Activated CD4-positive, CD25-positive, alpha-beta regulatory T cell treated with anti-CD3 and anti-CD28 coated beads, Interleukin-2, amount 50 U/mL, for 72 hours (primary cell): ENCODE results near the gene CARD19.
A peak's percentile ranks its signal among the peaks of the same experiment; 100 is the strongest.
"Not testable (repeated sequence)": the region's sequence is repeated elsewhere in the genome, so short reads cannot be mapped to it uniquely, and the experiment has no call there.

Experiments
- DNase-seq: peaks from one replicate; pipeline ENCODE4 v3.0.0; 2021

CARD19 gene

DNA sequence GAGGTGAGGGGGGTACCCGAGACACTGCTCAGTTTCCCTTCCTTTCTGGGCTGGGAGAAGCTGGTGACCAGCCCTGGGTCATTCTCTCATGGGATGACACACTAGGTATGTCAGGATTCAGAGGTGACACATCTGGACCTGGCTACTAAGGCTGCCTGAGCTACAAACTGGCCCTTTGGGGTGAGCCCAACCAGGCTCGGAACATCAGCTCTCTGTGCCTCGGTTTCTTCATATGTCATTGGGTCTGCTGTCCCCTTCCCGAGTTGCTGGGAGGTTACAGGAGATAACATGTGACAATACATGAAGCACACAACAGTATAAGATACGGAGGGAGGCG is 11.8 kb downstream of the CARD19 start:
- DNase-seq: no peak

DNA sequence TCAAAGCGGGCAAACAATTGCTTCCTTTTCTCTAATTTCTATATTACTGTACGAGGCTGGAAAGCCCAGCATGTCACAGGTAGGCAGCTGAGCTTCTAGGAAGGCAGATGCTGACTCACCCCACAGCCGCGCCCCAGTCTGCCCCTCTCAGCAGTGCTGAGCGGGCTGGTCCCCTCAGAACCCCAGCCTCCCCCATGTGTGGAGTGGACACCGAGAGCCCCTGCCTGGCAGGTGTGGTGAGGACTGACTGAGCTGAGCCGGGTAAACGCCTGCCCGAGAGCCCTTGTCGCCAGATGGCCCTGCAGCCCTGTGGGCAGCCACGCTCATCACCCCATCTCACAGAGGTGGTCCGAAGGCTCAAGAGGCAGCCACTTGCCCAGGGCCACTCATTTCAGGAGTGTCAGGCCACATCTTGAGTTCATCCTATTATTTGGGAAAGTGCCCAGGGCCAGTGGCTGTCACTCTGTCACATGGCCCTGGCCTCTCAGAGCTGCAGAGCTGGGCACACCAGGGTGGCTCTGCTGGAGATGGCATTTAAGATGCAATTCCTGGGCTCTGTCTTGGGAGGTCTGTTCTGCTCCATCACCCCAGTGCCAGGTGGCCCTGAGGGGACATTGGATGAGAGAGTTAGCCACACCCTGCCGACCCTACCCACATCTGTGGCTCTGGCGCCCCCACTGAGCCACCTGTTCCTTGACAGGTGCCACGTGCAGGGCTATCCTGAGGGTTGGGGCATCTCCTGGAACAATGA is 12.4 kb downstream of the CARD19 start:
- DNase-seq: no peak

DNA sequence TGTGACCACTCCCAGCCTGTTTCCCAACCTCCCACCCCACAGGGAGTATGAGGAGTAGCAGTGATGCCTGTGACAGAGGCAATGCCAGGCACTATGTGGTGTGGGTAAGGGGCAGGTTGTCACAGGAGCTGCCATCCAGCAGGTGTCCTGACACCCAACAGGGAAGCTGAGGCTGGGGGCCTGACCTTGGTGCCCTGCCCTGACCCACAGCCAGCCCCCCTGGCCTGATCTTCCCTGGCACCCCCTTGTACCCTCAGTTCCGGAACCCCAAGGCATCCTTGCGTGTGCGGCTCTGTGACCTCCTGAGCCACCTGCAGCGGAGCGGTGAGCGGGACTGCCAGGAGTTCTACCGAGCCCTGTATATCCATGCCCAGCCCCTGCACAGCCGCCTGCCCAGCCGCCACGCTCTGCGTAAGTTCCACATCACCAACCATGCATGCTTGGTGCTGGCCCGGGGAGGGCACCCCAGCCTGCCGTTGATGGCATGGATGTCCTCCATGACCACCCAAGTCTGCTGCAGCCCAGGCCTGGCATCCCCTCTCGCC is 14.4 kb downstream of the CARD19 start:
- no peak for DNase-seq

DNA sequence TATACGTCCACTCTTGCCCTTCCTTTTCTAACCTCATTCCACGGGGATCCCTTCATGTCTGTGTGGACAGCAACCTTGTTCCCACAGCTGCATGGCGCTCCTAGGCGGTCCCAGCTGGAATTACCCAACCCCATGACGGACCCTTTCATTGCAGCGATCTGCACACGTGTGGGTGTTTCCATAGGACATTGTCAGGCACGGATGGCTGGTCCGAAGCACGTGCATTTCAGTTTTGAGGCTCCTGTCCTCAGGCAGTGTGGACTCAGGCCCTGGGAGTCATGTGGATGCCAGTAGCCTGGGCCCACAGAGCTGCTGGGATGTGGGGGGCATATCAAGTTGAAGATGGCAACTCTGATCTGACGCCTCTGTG is 15.0 kb downstream of the CARD19 start:
- no peak for DNase-seq

DNA sequence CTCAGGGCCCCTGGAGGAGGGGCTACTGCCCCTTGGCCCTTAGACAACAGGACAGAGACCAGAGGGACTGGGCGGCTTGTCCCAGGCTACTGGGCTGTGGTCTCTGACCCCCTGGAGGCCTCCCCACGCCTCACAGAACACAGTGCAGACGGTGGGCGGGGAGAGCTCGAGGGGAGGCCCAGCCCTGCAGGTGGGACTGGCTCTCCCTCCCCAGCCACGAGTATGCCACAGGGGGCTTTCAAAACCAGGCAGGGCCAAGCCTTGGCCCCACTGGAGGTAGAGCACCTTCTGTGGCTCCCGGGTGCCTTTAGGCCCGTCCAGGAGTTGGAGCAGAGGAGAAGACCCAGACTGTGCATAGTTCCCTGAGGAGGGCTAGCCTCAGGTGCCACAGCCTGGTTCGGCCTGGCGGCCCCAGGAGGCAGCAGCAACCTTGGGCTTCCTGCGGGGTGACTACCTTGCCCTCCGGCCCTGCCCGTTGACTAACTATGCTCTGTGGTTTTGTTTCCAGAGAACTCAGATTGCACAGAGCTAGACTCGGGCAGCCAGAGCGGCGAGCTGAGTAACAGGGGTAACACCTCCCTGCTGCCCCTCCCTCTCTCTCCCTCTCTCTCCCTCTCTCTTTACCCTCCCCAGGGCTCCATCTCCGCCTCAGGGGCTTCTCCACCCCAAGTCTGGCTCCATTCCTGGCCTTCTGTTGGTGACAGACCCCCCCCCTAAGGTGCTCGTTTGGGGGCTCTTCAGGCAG is 15.5 kb downstream of the CARD19 start:
- no peak for DNase-seq

DNA sequence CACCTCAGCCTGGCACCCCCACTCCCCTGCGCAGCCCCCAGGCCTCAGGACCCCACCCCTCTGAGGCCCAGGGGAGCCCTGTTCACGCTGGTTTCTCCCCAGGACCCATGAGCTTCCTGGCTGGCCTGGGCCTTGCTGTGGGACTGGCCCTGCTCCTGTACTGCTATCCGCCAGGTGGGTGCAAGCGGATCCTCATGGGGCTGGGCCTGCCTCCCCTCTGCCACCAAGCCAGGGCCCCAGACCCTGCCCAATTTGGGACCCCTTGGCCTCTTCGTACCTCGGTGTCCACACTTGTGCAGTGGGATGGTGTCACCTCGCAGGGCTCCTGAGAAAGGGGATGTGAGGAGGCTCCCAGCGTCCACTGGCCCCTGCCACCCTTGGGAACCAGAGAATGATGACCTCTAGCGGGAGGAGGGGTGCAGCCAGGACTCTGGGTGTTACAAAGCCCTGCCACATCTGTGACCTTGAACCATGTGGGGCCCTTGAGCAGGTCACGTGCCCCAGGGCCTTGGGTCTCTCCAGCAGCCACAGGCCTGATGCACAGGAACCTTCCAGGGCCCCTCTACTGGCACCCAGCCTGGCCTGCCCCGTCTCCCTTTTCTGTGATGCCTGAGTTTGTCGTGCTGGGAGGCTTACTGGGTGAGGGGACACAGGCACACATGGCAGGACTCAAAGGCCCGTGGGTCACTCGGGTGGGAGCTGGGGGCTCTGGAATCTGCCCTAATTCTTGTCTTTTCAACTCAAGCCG is 16.3 kb downstream of the CARD19 start:
- DNase-seq: no peak

DNA sequence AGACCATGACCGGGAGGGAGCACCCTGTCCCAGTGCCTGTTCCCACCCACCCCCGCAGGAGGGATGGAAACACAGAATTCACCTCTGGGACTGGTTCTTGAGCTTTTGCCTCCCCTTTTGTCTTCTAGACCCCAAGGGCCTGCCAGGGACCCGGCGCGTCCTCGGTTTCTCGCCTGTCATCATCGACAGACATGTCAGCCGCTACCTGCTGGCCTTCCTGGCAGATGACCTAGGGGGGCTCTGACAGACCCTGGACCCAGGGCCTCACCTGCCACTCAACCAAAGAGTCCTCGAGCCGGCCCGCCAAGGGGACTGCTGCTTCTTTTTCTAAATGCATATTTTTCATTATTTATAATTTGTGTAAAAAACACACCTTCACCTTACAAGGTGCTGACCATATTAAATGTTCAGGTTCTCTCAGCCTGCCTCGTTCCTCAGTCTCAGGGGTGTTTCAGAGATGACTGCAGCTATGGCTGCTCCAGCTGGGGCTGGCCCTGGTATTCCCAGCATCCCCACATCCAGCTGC is 16.9 kb downstream of the CARD19 start:
- no peak for DNase-seq

DNA sequence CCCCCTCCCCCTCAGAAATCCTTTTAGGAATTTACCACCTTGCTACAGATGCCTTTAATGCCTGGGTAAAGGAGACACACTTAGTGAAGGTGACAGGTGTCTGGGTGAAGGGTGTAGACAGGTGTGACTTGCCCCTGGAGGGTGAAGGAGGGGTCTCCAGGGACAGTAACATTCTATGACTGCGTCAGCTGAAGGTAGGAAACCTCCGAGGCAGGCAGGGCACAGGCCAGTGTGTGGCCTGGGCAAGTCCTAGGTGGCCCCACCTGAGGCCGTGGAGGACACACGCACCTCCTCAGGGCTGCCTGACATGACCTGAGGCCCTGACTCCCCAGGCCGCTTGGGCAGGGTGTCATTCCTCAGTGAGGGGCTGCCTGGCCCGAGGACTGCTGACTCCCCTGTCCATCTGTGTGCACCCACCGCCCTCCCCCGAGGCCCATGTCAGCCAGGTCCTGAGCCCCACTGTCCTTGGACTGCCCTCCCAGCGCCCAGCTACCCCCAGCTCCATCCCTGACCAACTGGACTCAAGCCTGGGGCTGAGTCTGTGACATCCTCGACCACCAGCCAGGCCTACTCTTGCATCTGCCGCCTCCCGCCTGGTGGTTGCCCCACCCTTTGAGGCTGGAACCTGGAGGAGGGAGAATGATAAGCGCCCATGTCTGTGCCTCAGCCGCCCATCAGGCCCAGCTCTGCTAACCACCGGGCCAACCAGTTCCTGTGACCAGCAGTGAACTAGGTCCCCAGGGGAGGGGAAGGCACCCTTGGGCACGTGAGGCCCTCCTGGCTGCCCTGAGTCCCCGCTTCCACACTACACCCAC is 18.4 kb downstream of the CARD19 start:
- DNase-seq: no peak

DNA sequence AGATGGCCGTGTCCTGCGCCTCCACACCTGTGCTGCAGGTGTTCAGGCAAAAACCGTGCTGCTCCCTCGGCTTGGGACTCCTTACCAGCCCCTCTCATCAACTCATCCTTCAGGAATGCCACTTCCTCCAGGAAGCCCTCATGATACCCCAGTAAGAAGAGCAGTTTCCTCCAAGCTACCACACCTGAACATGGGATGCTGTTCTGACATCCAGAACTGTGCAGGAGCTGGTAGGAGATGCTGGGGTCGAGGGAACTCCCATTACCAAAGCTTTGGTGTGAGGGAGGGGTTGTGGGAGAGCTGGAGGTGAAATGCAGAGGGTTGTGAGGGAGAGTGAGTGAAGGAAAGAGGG is 18.9 kb downstream of the CARD19 start:
- DNase-seq: no peak

DNA sequence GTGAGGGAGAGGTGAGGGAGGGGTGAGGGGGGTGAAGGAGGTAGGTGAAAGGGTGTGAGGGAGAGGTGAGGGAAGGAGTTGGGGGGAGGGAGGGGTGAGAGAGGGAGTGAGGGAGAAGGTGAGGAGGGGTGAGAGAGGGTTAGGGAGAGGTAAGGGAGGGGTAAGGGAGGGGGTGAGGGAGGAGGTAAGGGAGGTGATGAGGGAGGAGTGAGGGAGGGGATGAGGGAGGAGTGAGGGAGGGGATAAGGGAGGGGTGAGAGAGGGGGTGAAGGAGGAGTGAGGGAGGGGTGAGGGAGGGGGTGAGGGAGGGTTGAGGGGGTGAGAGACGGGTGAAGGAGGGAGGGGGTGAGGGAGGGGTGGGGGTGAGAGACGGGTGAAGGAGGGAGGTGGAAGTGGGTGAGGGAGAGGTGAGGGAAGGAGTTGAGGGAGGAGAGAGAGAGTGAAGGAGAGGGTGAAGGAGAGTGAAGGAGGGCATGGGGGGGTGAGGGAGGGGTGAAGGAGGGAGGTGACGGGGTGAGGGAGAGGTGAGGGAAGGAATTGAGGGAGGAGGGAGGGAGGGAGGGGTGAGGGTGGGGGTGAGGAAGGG is 19.6 kb downstream of the CARD19 start:
- DNase-seq: no peak

DNA sequence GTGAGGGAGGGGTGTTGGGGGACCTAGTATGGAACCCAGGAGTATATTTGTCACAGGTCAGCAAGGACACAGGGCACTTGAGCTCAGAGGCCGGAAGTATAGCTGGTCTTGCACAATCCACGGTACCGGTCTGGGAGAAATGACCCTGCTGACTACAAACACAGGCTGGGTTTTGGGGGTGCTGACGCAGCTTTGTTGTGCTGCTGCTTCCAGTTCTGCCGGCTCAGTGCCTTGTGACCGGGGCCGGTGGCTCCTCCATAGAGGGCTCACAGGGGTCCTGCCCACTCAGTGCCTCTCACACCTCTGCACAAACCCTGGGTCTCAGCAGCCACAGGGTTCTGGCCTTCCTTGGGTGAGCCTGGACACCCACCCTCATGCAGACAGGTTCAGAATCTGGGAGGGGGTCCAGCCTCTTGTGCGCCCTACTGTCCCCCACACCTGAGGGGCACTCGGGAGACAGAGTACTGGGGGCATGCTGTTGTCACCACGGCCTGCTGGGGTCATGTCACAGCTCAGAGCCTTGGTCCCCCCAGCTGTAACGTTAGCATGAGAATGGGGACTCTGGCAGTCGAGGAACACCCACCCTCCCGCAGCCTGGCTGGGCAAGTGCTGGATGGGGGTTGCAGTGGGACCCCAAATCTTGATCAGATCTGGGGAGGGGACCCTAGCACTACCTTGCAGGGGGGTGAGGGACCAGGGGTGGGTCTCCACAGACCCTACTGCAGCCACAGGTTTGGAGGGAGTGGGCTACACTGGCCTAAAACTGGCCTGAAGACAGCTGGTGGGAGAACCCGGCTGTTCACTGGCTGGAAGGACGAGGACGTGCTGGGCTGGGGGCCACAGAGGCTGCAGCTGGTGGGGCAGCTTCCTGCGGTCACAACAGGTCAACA is 20.3 kb downstream of the CARD19 start:
- DNase-seq: no peak

DNA sequence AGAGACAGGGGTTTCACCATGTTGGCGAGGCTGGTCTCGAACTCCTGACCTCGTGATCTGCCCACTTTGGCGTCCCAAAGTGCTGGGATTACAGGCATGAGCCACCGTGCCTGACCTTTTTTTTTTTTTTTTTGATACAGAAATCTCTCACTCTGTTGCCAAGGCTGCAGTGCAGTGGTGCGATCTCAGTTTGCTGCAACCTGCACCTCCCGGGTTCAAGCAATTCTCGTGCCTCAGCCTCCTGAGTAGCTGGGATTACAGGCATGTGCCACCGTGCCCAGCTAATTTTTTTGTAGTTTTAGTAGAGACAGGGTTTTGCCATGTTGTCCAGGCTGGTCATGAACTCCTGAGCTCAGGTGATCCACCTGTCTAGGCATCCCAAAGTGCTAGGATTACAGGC is 21.5 kb downstream of the CARD19 start:
- DNase-seq: not testable (repeated sequence)

DNA sequence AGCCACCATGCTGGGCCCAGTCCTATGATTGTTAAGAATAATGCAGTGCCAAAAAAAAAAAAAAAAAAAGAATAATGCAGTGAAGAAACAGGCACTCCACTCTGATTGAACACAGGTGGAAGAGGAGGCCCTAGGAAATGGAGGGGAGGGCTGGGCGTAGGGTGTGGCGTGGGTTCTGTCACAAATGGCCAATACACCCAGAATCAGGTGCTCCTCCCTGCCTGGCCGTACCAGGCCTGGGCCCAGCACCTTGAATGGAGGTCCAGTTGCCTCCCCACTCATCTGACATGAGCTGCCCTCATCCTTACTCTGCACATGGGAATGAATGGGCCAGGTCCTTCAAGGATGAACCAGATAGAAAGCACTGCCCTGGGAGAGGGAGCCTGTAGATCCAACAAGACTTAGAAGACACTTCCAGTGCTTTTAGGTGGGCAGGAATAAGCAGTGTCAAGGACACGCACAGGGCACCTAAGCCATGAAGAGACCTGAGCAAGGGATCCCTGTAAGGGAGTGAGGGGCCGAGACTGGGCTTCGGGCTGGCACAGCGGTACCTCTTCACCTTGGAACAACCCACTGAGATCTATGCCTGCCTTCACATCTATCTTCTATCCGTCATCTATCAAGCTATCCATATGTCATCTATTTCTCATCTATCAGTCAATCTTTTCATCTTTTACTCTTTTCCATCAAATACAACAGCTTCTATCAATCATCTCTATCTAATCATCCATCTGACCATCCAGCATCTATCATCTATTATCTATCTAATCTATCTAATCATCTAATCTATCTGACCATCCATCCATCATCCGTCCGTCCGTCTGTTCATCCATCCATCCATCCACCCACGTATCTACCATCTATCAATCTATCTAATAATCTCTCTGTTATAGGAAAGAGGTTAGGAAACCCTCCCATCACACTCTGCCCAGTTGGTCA is 22.2 kb downstream of the CARD19 start:
- no peak for DNase-seq

DNA sequence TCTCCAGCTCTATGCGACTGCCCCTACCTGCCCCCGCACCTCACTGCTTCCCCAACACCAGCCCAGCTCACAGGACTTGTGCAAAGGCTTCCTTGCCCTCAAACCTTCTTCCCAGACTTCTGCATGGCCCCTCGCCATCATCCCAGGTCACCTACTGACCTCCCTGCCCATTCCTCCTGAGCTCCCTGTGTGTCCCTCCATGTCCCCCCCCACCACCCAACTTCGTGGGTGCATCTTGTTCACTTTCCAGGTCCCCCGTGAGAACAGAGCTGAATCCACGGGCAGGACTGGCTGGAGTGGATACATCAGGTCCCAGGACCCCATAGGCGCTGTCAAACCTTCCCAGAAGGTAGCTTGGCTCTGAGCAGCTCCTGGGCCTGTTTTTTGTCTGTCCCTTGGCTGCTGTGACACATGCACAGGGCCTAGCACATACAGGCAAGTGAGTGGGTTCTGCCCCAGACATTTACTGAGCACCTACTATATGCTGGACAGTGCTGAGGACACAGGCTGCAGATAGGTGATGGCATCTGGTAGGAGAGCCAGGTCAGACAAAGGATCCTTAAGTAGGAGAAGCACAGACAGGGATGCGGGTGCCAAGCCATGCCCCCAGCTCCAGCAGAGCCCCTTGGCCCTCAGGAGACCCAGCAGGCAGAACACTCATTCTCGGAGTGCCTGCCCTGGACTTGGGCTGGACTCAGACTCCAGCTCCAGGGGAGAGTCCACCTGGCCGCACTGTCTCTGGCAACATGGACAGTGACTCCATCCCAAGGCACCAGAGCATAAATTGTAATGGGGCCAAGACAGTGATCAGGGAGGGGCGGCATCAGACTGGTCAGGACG is 23.1 kb downstream of the CARD19 start:
- no peak for DNase-seq

DNA sequence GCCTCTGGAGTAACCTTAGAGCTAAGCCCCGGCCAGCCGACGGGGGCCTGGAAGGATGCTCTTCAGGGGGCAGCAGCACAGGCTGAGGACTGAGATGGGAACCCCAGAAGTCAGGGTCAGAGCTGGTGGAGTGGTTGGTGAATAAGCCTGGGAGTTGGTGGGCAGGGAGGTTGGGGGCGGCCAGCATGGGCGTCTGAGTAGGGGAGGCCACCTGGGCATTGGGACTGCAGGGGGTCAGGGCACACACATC is 23.6 kb downstream of the CARD19 start:
- no peak for DNase-seq

DNA sequence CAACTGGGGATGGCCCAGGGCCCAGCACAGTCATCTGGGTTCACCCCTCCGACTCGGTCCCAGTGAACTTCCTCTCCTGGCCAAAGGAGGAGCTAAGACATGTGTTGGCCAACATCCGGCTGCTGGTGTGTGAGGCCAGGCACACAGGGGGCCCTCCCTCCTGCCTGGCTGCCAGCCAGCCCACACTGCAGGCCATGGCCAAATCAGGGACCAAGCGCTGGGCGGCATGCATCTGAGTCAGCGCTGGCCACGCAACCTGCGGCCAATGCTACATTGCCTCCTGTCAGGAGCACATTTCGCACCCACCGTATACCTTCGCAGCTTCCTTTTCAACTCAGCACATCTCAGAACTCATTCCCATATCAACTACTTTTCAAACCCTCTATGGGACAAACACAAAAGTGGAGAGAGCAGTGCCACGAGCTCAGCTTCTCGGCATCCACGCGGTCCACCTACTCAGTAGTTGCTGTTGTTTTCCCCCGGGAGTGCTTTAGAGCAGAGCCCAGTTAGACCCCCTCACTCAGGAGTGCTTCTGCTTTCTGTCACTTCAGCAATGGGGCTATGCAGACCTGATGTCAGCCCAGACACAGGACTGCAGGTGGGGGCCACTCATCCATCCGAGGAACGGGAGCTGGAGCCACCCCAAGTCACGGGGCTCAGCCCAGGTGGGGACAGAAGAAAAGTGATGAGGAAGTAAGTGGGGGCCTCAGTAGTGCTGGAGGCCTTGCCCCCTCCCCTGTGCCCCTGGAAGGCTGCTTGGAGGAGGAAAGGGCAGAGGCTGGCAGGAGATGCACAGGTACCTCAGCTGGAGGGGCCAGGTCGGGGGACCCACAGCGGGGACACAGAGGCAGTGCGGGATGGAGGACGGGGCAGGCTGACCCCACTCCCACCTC is 24.2 kb downstream of the CARD19 start:
- peak; percentile 54 for DNase-seq

DNA sequence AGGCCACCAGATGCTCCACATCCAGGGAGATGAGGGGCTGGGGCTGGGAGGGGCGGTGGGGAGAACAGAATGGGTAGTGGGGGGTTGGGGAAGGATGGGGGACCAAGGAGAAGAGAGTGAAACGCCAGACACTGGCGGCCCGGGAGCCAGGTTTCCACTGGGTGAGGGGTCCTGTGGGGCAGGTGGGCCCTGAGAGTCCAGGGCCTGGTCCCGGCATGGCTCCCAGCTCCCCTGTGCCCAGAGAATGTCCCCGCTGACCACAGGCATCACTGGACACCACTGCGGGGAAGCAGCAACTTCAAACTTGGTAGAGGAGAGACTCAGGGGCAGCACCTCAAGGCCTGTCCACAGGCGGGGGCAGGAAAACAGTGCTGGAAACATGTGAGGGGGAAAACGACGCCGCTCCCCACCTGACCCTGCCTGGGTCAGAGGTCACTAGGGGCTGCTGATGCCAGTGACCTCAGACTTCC is 24.9 kb downstream of the CARD19 start:
- DNase-seq: no peak
